H9 (cell line): ENCODE measurements around the gene PERM1. TPM values are rescaled to one million over a fixed set of nuclear protein-coding genes. Genes with fewer than 3 reads are reported as not detected.
A peak's percentile ranks its signal among the peaks of the same experiment; 100 is the strongest.

Source experiments
- DNase-seq: peaks from one replicate; pipeline ENCODE4 v3.0.0-alpha.2; 2017
- H2AFZ ChIP-seq: one replicate; pipeline ENCODE4 v1.6.1; 2013; ENCODE audit warnings: mild to moderate bottlenecking, low read length, control low read depth, moderate library complexity
- H2AK5ac ChIP-seq: 2 replicates; pipeline ENCODE4 v1.6.1; 2013; ENCODE audit warnings: low read length, control low read depth, mixed read lengths; ENCODE audit not compliant: insufficient read length
- H2BK120ac ChIP-seq: one replicate; pipeline ENCODE4 v1.6.1; 2013; ENCODE audit warnings: low read depth, mild to moderate bottlenecking, low read length, control low read depth, inconsistent platforms; ENCODE audit not compliant: poor library complexity, severe bottlenecking
- H2BK12ac ChIP-seq: 2 replicates; pipeline ENCODE4 v1.6.1; 2013; ENCODE audit warnings: low read length, control low read depth, mixed read lengths, low read depth; ENCODE audit not compliant: insufficient read length
- H2BK15ac ChIP-seq: 2 replicates; pipeline ENCODE4 v1.6.1; 2013; ENCODE audit warnings: low read depth, low read length, control low read depth
- H2BK20ac ChIP-seq: one replicate; pipeline ENCODE4 v1.6.1; 2013; ENCODE audit warnings: low read depth, mild to moderate bottlenecking, low read length, control low read depth, inconsistent platforms; ENCODE audit not compliant: poor library complexity, severe bottlenecking
- H2BK5ac ChIP-seq: 2 replicates; pipeline ENCODE4 v1.6.1; 2013; ENCODE audit warnings: low read length, control low read depth, mixed read lengths; ENCODE audit not compliant: insufficient read length
- H3K14ac ChIP-seq: 2 replicates; pipeline ENCODE4 v1.6.1; 2013; ENCODE audit warnings: low read length, control low read depth; ENCODE audit not compliant: insufficient read depth
- H3K18ac ChIP-seq: 2 replicates; pipeline ENCODE4 v1.6.1; 2013; ENCODE audit warnings: low read depth, mild to moderate bottlenecking, mixed read lengths, low read length, control low read depth; ENCODE audit not compliant: insufficient read length
- H3K23ac ChIP-seq: 2 replicates; pipeline ENCODE4 v1.6.1; 2013; ENCODE audit warnings: low read length, control low read depth, mixed read lengths, low read depth; ENCODE audit not compliant: insufficient read length
- H3K23me2 ChIP-seq: 2 replicates; pipeline ENCODE4 v1.6.1; 2013; ENCODE audit warnings: low read depth, mild to moderate bottlenecking, mixed read lengths, low read length, control low read depth; ENCODE audit not compliant: insufficient read length, poor library complexity, severe bottlenecking
- H3K27ac ChIP-seq: 2 replicates; pipeline ENCODE4 v1.5.1; 2013; ENCODE audit warnings: low read length, control low read depth, mixed read lengths, low read depth; ENCODE audit not compliant: insufficient read length
- H3K27me3 ChIP-seq: 2 replicates; pipeline ENCODE4 v1.6.1; 2013; ENCODE audit warnings: low read length, control low read depth, inconsistent platforms; ENCODE audit not compliant: insufficient read depth
- H3K4ac ChIP-seq: 2 replicates; pipeline ENCODE4 v1.6.1; 2013; ENCODE audit warnings: low read depth, mild to moderate bottlenecking, control low read depth, inconsistent platforms, low read length, moderate library complexity
- H3K4me1 ChIP-seq: 2 replicates; pipeline ENCODE4 v1.6.1; 2013; ENCODE audit warnings: low read length, control low read depth, inconsistent platforms; ENCODE audit not compliant: insufficient read depth
- H3K4me2 ChIP-seq: 2 replicates; pipeline ENCODE4 v1.6.1; 2013; ENCODE audit warnings: low read length, control low read depth, mixed read lengths; ENCODE audit not compliant: insufficient read length, insufficient read depth
- H3K56ac ChIP-seq: 2 replicates; pipeline ENCODE4 v1.6.1; 2013; ENCODE audit warnings: low read depth, mild to moderate bottlenecking, mixed read lengths, low read length, control low read depth; ENCODE audit not compliant: insufficient read length
- H3K79me1 ChIP-seq: 2 replicates; pipeline ENCODE4 v1.6.1; 2013; ENCODE audit warnings: low read depth, mild to moderate bottlenecking, moderate library complexity, low read length, control low read depth, inconsistent platforms; ENCODE audit not compliant: insufficient read depth, poor library complexity, severe bottlenecking
- H3K79me2 ChIP-seq: 2 replicates; pipeline ENCODE4 v1.6.1; 2013; ENCODE audit warnings: low read length, control low read depth, inconsistent platforms; ENCODE audit not compliant: insufficient read depth
- H3K9ac ChIP-seq: 2 replicates; pipeline ENCODE4 v1.6.1; 2013; ENCODE audit warnings: low read length, control low read depth, mixed read lengths; ENCODE audit not compliant: insufficient read length; ENCODE audit errors: extremely low read depth
- H3K9me3 ChIP-seq: one replicate; pipeline ENCODE4 v1.6.1; 2013; ENCODE audit warnings: low read depth, low read length, inconsistent platforms; ENCODE audit not compliant: control insufficient read depth
- H3T11ph ChIP-seq: one replicate; pipeline ENCODE4 v1.6.1; 2013; ENCODE audit warnings: mild to moderate bottlenecking, low read length, control low read depth, inconsistent platforms
- H4K20me1 ChIP-seq: one replicate; pipeline ENCODE4 v1.6.1; 2013; ENCODE audit not compliant: control insufficient read depth, insufficient read length, insufficient read depth
- H4K5ac ChIP-seq: 2 replicates; pipeline ENCODE4 v1.6.1; 2013; ENCODE audit warnings: low read depth, mild to moderate bottlenecking, mixed read lengths, low read length, control low read depth; ENCODE audit not compliant: insufficient read length
- H4K8ac ChIP-seq: replicated peaks from 2 replicates; pipeline ENCODE4 v1.6.1; 2013; ENCODE audit warnings: low read length, control low read depth, mixed read lengths, low read depth; ENCODE audit not compliant: insufficient read length
- H4K91ac ChIP-seq: 2 replicates; pipeline ENCODE4 v1.6.1; 2013; ENCODE audit warnings: low read depth, mild to moderate bottlenecking, moderate library complexity, mixed read lengths, low read length, control low read depth; ENCODE audit not compliant: insufficient read length
- H3K27ac Mint-ChIP-seq, 3 experiments: 2 replicates in 2 of 3; 3 replicates in 1 of 3; pipeline ENCODE4 v1.8.0; 2020 to 2021; ENCODE audit warnings: mixed read lengths in 3 of 3, mild to moderate bottlenecking in 1 of 3, moderate library complexity in 1 of 3
- H3K27me3 Mint-ChIP-seq: 2 replicates; pipeline ENCODE4 v1.8.0; 2021; ENCODE audit warnings: low read depth, mild to moderate bottlenecking, moderate library complexity, mixed read lengths
- H3K36me3 Mint-ChIP-seq, 3 experiments: 2 replicates in 2 of 3; 3 replicates in 1 of 3; pipeline ENCODE4 v1.8.0; 2020 to 2021; ENCODE audit warnings: low read depth in 3 of 3, mixed read lengths in 3 of 3; ENCODE audit not compliant: insufficient read depth in 1 of 3
- H3K4me1 Mint-ChIP-seq, 2 experiments: 2 replicates each; pipeline ENCODE4 v1.8.0; 2020; ENCODE audit warnings: mixed read lengths in 2 of 2
- H3K4me3 Mint-ChIP-seq, 2 experiments: 2 replicates in 1 of 2; 3 replicates in 1 of 2; pipeline ENCODE4 v1.8.0; 2020 to 2021; ENCODE audit warnings: mild to moderate bottlenecking in 2 of 2, mixed read lengths in 2 of 2, moderate library complexity in 1 of 2
- H3K9me3 Mint-ChIP-seq, 2 experiments: 2 replicates in 1 of 2; 3 replicates in 1 of 2; pipeline ENCODE4 v1.8.0; 2020; ENCODE audit warnings: mild to moderate bottlenecking in 2 of 2, mixed read lengths in 2 of 2, moderate library complexity in 1 of 2
- WGBS: extraction: QIAGEN DNeasy Blood & Tissue Kit; methylation state at CpG from one replicate; pipeline ENCODE4 v1.1.7; 2013; ENCODE audit warnings: missing lambda C conversion rate, low lambda C conversion rate, mixed read lengths; ENCODE audit not compliant: insufficient read length; ENCODE audit errors: extremely low coverage; 5-methylcytosine and 5-hydroxymethylcytosine counted together
- total RNA-seq: library from RNA; stranded (reverse); gene quantifications from 2 replicates; pipeline ENCODE4 v1.2.1, GENCODE V29; 2021
- TF ChIP-seq, protein P1 (sequence below): fragments of 200-600 bp; sonication (generic); conservative IDR thresholded peaks from 3 replicates; pipeline ENCODE4 v1.8.0; 2021; ENCODE audit warnings: antibody characterized with exemption, mild to moderate bottlenecking

PERM1 gene
- total RNA-seq, 1 experiment from 2014 or later, result not detected

DNA sequence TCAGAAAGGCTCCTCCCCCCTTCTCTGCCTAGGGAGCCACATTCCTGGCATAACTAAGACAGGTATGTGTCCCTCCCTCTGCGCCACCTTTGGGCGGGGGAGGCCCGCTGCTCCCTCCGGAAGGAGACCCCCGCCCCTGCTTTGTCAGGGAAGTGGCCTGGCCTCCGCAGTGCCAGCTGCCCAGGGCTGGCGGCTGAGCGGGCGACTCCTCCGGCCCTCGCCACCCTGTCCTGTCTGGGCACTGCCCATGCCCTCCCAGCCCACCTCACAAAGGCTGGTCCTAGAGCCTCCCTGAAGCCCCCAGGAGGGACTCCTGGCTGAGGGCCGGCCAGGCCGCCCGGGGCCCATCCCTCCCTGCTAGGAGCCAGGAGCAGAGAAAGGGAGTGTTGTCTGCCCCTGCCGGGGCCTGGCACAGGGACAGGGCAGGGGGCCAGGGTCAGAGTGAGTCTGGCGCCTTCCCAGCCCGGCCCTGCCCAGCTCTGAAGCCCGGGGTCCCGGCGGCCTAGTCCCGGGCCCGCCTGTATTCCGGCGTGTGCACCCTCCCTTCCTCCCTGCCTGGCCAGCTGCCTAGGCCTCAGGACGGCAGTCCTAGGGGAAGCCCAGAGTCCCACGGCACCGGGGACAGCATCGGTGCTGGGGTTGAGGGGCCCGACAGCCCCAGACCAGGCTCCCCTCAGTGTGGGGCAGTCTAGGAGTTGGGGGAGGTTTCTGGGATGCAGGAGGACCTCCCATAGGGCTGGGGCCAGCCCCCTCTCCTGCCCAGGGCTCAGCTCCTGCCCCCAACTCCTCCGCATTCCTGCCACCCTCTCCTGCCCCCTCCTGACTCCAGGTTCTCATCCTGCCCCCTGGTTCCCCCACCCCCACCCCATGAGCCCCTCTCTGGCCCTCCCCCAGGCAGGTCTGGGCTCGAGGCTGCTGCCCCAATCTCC is 43.1 kb upstream of the PERM1 start:
- no peak overlapping the region for H2BK15ac ChIP-seq
- H4K8ac ChIP-seq, result no peak overlapping the region
- H3K79me1 ChIP-seq, result peaks cover 4% of the 10 kb centered on the region
- peak overlapping the region; percentile 29 for H2BK12ac ChIP-seq
- peaks cover 3 to 23% (median 17%) of the 10 kb centered on the region in 3 experiments; a peak in 6 of 7 replicates for H3K36me3 Mint-ChIP-seq
- no peaks in the 10 kb centered on the region for H3K9me3 ChIP-seq
- H4K5ac ChIP-seq, result no peak overlapping the region
- no peak overlapping the region for H2BK5ac ChIP-seq
- peak overlapping the region; percentile 9; the same call in 1 of the 2 replicates for H3K4ac ChIP-seq
- peak overlapping the region; percentile 60 for H3K18ac ChIP-seq
- peak overlapping the region; percentile 87 for H4K91ac ChIP-seq
- H3K23me2 ChIP-seq, result peaks cover 7% of the 10 kb centered on the region
- peaks cover 4% of the 10 kb centered on the region; the same call in 1 of the 2 replicates for H3K4me1 ChIP-seq
- H3K9me3 Mint-ChIP-seq, result no peaks in the 10 kb centered on the region; a peak in 1 of 5 replicates
- H2AK5ac ChIP-seq, result no peak overlapping the region
- H2AFZ ChIP-seq, result no peak overlapping the region
- H3K27me3 ChIP-seq, result no peaks in the 10 kb centered on the region
- DNase-seq, result peak; percentile 87
- H3T11ph ChIP-seq, result no peak overlapping the region
- H2BK20ac ChIP-seq, result no peak overlapping the region
- TF ChIP-seq, protein P1, sequence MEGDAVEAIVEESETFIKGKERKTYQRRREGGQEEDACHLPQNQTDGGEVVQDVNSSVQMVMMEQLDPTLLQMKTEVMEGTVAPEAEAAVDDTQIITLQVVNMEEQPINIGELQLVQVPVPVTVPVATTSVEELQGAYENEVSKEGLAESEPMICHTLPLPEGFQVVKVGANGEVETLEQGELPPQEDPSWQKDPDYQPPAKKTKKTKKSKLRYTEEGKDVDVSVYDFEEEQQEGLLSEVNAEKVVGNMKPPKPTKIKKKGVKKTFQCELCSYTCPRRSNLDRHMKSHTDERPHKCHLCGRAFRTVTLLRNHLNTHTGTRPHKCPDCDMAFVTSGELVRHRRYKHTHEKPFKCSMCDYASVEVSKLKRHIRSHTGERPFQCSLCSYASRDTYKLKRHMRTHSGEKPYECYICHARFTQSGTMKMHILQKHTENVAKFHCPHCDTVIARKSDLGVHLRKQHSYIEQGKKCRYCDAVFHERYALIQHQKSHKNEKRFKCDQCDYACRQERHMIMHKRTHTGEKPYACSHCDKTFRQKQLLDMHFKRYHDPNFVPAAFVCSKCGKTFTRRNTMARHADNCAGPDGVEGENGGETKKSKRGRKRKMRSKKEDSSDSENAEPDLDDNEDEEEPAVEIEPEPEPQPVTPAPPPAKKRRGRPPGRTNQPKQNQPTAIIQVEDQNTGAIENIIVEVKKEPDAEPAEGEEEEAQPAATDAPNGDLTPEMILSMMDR, result no peak
- H3K79me2 ChIP-seq, result peaks cover 2% of the 10 kb centered on the region; the same call in 1 of the 2 replicates
- H2BK120ac ChIP-seq, result peak overlapping the region; percentile 44
- peaks cover 3% of the 10 kb centered on the region for H4K20me1 ChIP-seq
- no peak overlapping the region; a peak in 1 of 5 replicates for H3K4me3 Mint-ChIP-seq
- H3K27ac Mint-ChIP-seq, result peak overlapping the region in 1 of 3 experiments; percentile 87; a peak in 1 of 7 replicates
- no peak overlapping the region for H3K4me2 ChIP-seq
- no peak overlapping the region for H3K23ac ChIP-seq
- no peak overlapping the region for H3K27ac ChIP-seq
- peaks cover 28 to 39% of the 10 kb centered on the region in 2 experiments for H3K4me1 Mint-ChIP-seq
- H3K14ac ChIP-seq, result peak overlapping the region; percentile 72
- no peak overlapping the region for H3K56ac ChIP-seq
- no peak overlapping the region for H3K9ac ChIP-seq
- WGBS, result no CpG with 5 or more reads among the region's 31 CpGs
- peaks cover 4% of the 10 kb centered on the region for H3K27me3 Mint-ChIP-seq
